ENCODE measurements around the gene KHDC1L. TPM values are rescaled to one million over a fixed set of nuclear protein-coding genes. Genes with fewer than 3 reads are reported as not detected.

The KHDC1L gene
- total RNA-seq, 1 experiment from 2014 or later = not detected

DNA sequence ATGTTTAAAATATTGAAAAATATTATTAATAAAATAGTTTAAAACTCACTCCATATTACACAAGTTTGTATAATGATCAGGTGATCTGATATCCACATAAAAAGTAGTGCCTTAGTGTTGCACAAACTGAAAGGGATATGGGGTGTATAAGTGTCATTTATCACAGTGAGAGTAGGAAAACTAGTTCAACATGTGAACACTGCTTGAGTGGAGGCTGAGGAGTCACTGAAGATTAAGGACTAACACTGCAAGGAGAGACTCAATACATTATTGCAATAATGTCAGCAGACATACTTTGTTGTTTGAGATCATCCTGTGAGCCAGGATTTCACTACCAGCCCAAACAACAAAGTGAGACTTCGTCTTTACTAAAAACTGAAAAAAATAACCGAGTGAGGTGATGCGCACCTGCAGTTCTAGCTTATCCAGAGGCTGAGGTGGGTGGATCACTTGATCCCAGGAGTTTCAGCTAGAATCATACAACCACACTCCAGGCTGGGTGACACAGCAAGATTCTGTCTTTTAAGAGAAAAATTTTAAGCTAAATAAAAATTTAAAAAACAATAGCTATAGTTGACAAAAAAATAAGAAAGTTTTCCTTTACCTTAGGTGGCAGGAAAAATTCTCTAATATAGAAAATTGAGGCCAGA is 2.4 kb upstream of the KHDC1L start:
- Mint-ChIP-seq H3K9me3 (peaks cover 0 to 3% of the 10 kb centered on the region in 2 experiments; a peak in 2 of 5 replicates), H3K4me1 (peaks cover 0 to 5% of the 10 kb centered on the region in 2 experiments; a peak in 2 of 4 replicates), H3K27ac (no peak overlapping the region), H3K4me3 (no peak overlapping the region), H3K27me3 (ENCODE audit: low read depth) (no peaks in the 10 kb centered on the region), H3K36me3 (ENCODE audit: insufficient read depth in 1 of 3, low read depth in 3 of 3) (peaks cover 2 to 5% (median 3%) of the 10 kb centered on the region in 3 experiments; a peak in 3 of 7 replicates)
- no peaks in the 10 kb centered on the region for H4K20me1 ChIP-seq (ENCODE audit: control insufficient read depth, insufficient read depth, insufficient read length)
- no peak for DNase-seq
- H2BK20ac ChIP-seq (ENCODE audit: low read depth, low read length, poor library complexity, severe bottlenecking) = no peak overlapping the region
- H3K23ac ChIP-seq (ENCODE audit: insufficient read length, low read depth, low read length) = no peak overlapping the region
- no peak overlapping the region for H2AFZ ChIP-seq (ENCODE audit: low read length)
- TF ChIP-seq, protein P1, sequence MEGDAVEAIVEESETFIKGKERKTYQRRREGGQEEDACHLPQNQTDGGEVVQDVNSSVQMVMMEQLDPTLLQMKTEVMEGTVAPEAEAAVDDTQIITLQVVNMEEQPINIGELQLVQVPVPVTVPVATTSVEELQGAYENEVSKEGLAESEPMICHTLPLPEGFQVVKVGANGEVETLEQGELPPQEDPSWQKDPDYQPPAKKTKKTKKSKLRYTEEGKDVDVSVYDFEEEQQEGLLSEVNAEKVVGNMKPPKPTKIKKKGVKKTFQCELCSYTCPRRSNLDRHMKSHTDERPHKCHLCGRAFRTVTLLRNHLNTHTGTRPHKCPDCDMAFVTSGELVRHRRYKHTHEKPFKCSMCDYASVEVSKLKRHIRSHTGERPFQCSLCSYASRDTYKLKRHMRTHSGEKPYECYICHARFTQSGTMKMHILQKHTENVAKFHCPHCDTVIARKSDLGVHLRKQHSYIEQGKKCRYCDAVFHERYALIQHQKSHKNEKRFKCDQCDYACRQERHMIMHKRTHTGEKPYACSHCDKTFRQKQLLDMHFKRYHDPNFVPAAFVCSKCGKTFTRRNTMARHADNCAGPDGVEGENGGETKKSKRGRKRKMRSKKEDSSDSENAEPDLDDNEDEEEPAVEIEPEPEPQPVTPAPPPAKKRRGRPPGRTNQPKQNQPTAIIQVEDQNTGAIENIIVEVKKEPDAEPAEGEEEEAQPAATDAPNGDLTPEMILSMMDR (conservative IDR thresholded peaks at IDR 0.05) = no peak
- H4K8ac ChIP-seq (replicated peaks; ENCODE audit: insufficient read length, low read depth, low read length) = no peak overlapping the region
- no peak overlapping the region for H3K9ac ChIP-seq (ENCODE audit: extremely low read depth, insufficient read length, low read length)
- H3K79me1 ChIP-seq (ENCODE audit: insufficient read depth, low read depth, low read length, poor library complexity, severe bottlenecking) = no peaks in the 10 kb centered on the region
- no peak overlapping the region for H3K4me2 ChIP-seq (ENCODE audit: insufficient read depth, insufficient read length, low read length)
- H3K14ac ChIP-seq (ENCODE audit: insufficient read depth, low read length) = no peak overlapping the region
- no peak overlapping the region for H3T11ph ChIP-seq (ENCODE audit: low read length)
- no peaks in the 10 kb centered on the region for H3K4me1 ChIP-seq (ENCODE audit: insufficient read depth, low read length)
- H4K91ac ChIP-seq (ENCODE audit: insufficient read length, low read depth, low read length) = no peak overlapping the region
- WGBS (ENCODE audit: extremely low coverage, insufficient read length, low lambda C conversion rate) = no CpG with 5 or more reads among the region's 3 CpGs
- no peak overlapping the region for H2BK15ac ChIP-seq (ENCODE audit: low read depth, low read length)
- H3K4ac ChIP-seq (ENCODE audit: low read depth, low read length) = no peak overlapping the region
- no peaks in the 10 kb centered on the region for H3K27me3 ChIP-seq (ENCODE audit: insufficient read depth, low read length)
- no peak overlapping the region for H2BK120ac ChIP-seq (ENCODE audit: low read depth, low read length, poor library complexity, severe bottlenecking)
- H3K9me3 ChIP-seq (ENCODE audit: control insufficient read depth, low read depth, low read length) = no peaks in the 10 kb centered on the region
- no peak overlapping the region for H2AK5ac ChIP-seq (ENCODE audit: insufficient read length, low read length)
- H2BK12ac ChIP-seq (ENCODE audit: insufficient read length, low read depth, low read length) = no peak overlapping the region
- H3K18ac ChIP-seq (ENCODE audit: insufficient read length, low read depth, low read length) = no peak overlapping the region
- H4K5ac ChIP-seq (ENCODE audit: insufficient read length, low read depth, low read length) = no peak overlapping the region
- no peaks in the 10 kb centered on the region for H3K79me2 ChIP-seq (ENCODE audit: insufficient read depth, low read length)
- H3K56ac ChIP-seq (ENCODE audit: insufficient read length, low read depth, low read length) = no peak overlapping the region
- H3K27ac ChIP-seq (ENCODE audit: insufficient read length, low read depth, low read length) = no peak overlapping the region
- no peaks in the 10 kb centered on the region for H3K23me2 ChIP-seq (ENCODE audit: insufficient read length, low read depth, low read length, poor library complexity, severe bottlenecking)
- H2BK5ac ChIP-seq (ENCODE audit: insufficient read length, low read length) = no peak overlapping the region

Measured in H9 (cell line).